Upper lobe of left lung (tissue), 4 donors: ENCODE data around the gene ACTA2.

Experiments
- EP300 ChIP-seq, 4 donors: sonication (generic); formaldehyde crosslinking; IDR thresholded peaks; one replicate each; pipeline ENCODE4 v1.5.1; 2017; ENCODE audit warnings: antibody characterized with exemption in 4 of 4, control low read depth in 2 of 4
- POLR2A ChIP-seq, 4 donors: fragments of 450-650 bp; IDR thresholded peaks; one replicate each; pipeline ENCODE4 v1.5.1; 2016 to 2017; ENCODE audit warnings: antibody characterized with exemption in 4 of 4, mild to moderate bottlenecking in 2 of 4
- POLR2AphosphoS5 ChIP-seq, 2 donors: sonication (generic); formaldehyde crosslinking; IDR thresholded peaks; one replicate each; pipeline ENCODE4 v1.5.1; 2017; ENCODE audit warnings: antibody characterized with exemption in 2 of 2
- TF ChIP-seq, protein P1 (sequence below), 6 experiments: fragments of 450-650 bp in 4 of 6; fragments of 200-600 bp in 2 of 6; sonication (generic) in 2 of 6; IDR thresholded peaks; one replicate each; pipeline ENCODE4 v1.5.1; 2016 to 2019; ENCODE audit warnings: antibody characterized with exemption in 6 of 6

DNA sequence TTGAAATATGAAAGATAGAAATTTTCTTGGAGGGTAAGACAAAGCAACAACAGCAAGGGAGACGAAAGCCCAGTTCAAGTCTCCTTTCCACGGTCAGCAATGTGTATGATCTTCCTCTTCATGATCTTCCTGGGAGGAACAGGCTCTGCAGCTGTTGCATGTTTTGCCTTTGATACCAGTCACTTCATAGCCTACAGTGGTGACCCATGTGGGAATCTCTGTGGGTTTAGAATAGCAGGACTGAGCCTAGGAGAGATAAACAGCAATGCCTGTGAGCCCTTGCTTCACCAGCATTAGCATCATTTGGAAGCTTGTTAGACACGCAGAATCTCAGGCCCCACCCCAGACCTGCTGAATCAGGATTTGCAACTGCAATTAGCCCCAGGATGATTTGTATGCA, 40.7 kb downstream of the ACTA2 start:
- no peak for TF ChIP-seq EP300 (IDR thresholded peaks at IDR 0.05)
- TF ChIP-seq POLR2A (IDR thresholded peaks at IDR 0.05): no peak
- TF ChIP-seq POLR2AphosphoS5 (IDR thresholded peaks at IDR 0.05): no peak
- TF ChIP-seq, protein P1, sequence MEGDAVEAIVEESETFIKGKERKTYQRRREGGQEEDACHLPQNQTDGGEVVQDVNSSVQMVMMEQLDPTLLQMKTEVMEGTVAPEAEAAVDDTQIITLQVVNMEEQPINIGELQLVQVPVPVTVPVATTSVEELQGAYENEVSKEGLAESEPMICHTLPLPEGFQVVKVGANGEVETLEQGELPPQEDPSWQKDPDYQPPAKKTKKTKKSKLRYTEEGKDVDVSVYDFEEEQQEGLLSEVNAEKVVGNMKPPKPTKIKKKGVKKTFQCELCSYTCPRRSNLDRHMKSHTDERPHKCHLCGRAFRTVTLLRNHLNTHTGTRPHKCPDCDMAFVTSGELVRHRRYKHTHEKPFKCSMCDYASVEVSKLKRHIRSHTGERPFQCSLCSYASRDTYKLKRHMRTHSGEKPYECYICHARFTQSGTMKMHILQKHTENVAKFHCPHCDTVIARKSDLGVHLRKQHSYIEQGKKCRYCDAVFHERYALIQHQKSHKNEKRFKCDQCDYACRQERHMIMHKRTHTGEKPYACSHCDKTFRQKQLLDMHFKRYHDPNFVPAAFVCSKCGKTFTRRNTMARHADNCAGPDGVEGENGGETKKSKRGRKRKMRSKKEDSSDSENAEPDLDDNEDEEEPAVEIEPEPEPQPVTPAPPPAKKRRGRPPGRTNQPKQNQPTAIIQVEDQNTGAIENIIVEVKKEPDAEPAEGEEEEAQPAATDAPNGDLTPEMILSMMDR (IDR thresholded peaks at IDR 0.05): no peak
